Measurements from ENCODE around the gene PRRT4.

GRCh38 chr7:128349466-128349825, 12.0 kb downstream of the PRRT4 start:
- TF ChIP-seq SUZ12 (IDR thresholded peaks at IDR 0.05; ENCODE audit: extremely low read depth, insufficient read depth, insufficient read length) (no peak), ZNF274 (IDR thresholded peaks at IDR 0.05; ENCODE audit: low read depth, low read length) (no peak)

Measured in NT2/D1 (cell line).